Vagina (tissue), 2 donors: Measurements from ENCODE around the gene OTULIN. TPM values are rescaled to one million over a fixed set of nuclear protein-coding genes. Genes with fewer than 3 reads are reported as not detected.

ENCODE experiments used
- DNase-seq, 2 donors: peaks; one replicate each; pipeline ENCODE4 v3.0.0-alpha.2; 2017; ENCODE audit errors: extremely low spot score in 2 of 2
- H3K27ac ChIP-seq: fragments of 200-600 bp; sonication (generic); one replicate; pipeline ENCODE4 v1.5.1; 2019
- H3K27me3 ChIP-seq: fragments of 200-600 bp; sonication (generic); one replicate; pipeline ENCODE4 v1.5.1; 2019
- H3K36me3 ChIP-seq, 2 donors: fragments of 200-600 bp; sonication (generic); one replicate each; pipeline ENCODE4 v1.5.1; 2017 to 2019
- H3K4me1 ChIP-seq: fragments of 200-600 bp; sonication (generic); one replicate; pipeline ENCODE4 v1.5.1; 2019
- H3K4me3 ChIP-seq, 2 donors: fragments of 200-600 bp; sonication (generic); 1 replicate in 1 of 2; 2 replicates in 1 of 2; pipeline ENCODE4 v1.5.1; 2016 to 2019
- H3K9me3 ChIP-seq: fragments of 200-600 bp; sonication (generic); one replicate; pipeline ENCODE4 v1.5.1; 2019
- POLR2A ChIP-seq, 2 donors: fragments of 450-650 bp; IDR thresholded peaks; one replicate each; pipeline ENCODE4 v1.6.1; 2017; ENCODE audit warnings: antibody characterized with exemption in 2 of 2, mild to moderate bottlenecking in 2 of 2, moderate library complexity in 2 of 2
- POLR2AphosphoS5 ChIP-seq, 2 donors: sonication (generic); formaldehyde crosslinking; IDR thresholded peaks; one replicate each; pipeline ENCODE4 v1.9.0; 2017; ENCODE audit warnings: antibody characterized with exemption in 2 of 2, mild to moderate bottlenecking in 2 of 2, low read depth in 1 of 2; ENCODE audit not compliant: insufficient read depth in 1 of 2
- intact Hi-C: fragments of 100-400 bp; cut with DNase I; formaldehyde crosslinking; loops from one replicate; pipeline ENCODE4 v1.15.1; 2023
- total RNA-seq: library from RNA; depleted of rRNA; stranded (reverse); fragments of >200 nt; gene quantifications from one replicate; pipeline ENCODE4 v1.2.3, GENCODE V29; 2016
- TF ChIP-seq, protein P1 (sequence below), 3 experiments: fragments of 450-650 bp in 2 of 3; fragments of 200-600 bp in 1 of 3; sonication (generic) in 1 of 3; IDR thresholded peaks; one replicate each; pipeline ENCODE4 v1.5.1; 2017 to 2019; ENCODE audit warnings: antibody characterized with exemption in 3 of 3, mild to moderate bottlenecking in 2 of 3, moderate library complexity in 2 of 3

The OTULIN gene
- total RNA-seq, 1 donor from 2014 or later, result 34.1 TPM

GRCh38 chr5:14683906-14684455, 19.5 kb downstream of the OTULIN start:
- peaks cover 21% of the 10 kb centered on the region for H3K4me1 ChIP-seq
- intact Hi-C loops, result no loop called here
- TF ChIP-seq POLR2A (IDR thresholded peaks at IDR 0.05), result no peak
- no peak for TF ChIP-seq POLR2AphosphoS5 (IDR thresholded peaks at IDR 0.05; ENCODE audit: insufficient read depth in 1 of 2, low read depth in 1 of 2)
- TF ChIP-seq, protein P1, sequence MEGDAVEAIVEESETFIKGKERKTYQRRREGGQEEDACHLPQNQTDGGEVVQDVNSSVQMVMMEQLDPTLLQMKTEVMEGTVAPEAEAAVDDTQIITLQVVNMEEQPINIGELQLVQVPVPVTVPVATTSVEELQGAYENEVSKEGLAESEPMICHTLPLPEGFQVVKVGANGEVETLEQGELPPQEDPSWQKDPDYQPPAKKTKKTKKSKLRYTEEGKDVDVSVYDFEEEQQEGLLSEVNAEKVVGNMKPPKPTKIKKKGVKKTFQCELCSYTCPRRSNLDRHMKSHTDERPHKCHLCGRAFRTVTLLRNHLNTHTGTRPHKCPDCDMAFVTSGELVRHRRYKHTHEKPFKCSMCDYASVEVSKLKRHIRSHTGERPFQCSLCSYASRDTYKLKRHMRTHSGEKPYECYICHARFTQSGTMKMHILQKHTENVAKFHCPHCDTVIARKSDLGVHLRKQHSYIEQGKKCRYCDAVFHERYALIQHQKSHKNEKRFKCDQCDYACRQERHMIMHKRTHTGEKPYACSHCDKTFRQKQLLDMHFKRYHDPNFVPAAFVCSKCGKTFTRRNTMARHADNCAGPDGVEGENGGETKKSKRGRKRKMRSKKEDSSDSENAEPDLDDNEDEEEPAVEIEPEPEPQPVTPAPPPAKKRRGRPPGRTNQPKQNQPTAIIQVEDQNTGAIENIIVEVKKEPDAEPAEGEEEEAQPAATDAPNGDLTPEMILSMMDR (IDR thresholded peaks at IDR 0.05), result no peak
- no peak overlapping the region for H3K27ac ChIP-seq
- H3K9me3 ChIP-seq, result no peaks in the 10 kb centered on the region
- H3K36me3 ChIP-seq, result peaks cover 0 to 46% of the 10 kb centered on the region in 2 donors
- no peaks in the 10 kb centered on the region for H3K27me3 ChIP-seq
- no peak overlapping the region for H3K4me3 ChIP-seq
- DNase-seq, result no peak

GRCh38 chr5:14684757-14685156, 20.2 kb downstream of the OTULIN start:
- H3K4me3 ChIP-seq, result no peak overlapping the region
- H3K27me3 ChIP-seq, result no peaks in the 10 kb centered on the region
- intact Hi-C loops, result no loop called here
- DNase-seq, result no peak
- peaks cover 0 to 53% of the 10 kb centered on the region in 2 donors for H3K36me3 ChIP-seq
- no peaks in the 10 kb centered on the region for H3K9me3 ChIP-seq
- no peak overlapping the region for H3K27ac ChIP-seq
- TF ChIP-seq POLR2AphosphoS5 (IDR thresholded peaks at IDR 0.05; ENCODE audit: insufficient read depth in 1 of 2, low read depth in 1 of 2) (no peak), POLR2A (IDR thresholded peaks at IDR 0.05) (no peak)
- TF ChIP-seq, protein P1 (IDR thresholded peaks at IDR 0.05), result no peak
- H3K4me1 ChIP-seq, result peaks cover 21% of the 10 kb centered on the region

GRCh38 chr5:14685757-14686156, 21.2 kb downstream of the OTULIN start:
- Histone ChIP-seq H3K4me1 (peaks cover 21% of the 10 kb centered on the region), H3K27ac (no peak overlapping the region), H3K27me3 (no peaks in the 10 kb centered on the region), H3K4me3 (no peak overlapping the region), H3K9me3 (no peaks in the 10 kb centered on the region), H3K36me3 (peaks cover 0 to 59% of the 10 kb centered on the region in 2 donors)
- intact Hi-C loops, result no loop called here
- DNase-seq, result no peak
- no peak for TF ChIP-seq POLR2AphosphoS5 (IDR thresholded peaks at IDR 0.05; ENCODE audit: insufficient read depth in 1 of 2, low read depth in 1 of 2)
- TF ChIP-seq, protein P1 (IDR thresholded peaks at IDR 0.05), result peak in 2 of 3 experiments; percentile 39 to 68

DNA sequence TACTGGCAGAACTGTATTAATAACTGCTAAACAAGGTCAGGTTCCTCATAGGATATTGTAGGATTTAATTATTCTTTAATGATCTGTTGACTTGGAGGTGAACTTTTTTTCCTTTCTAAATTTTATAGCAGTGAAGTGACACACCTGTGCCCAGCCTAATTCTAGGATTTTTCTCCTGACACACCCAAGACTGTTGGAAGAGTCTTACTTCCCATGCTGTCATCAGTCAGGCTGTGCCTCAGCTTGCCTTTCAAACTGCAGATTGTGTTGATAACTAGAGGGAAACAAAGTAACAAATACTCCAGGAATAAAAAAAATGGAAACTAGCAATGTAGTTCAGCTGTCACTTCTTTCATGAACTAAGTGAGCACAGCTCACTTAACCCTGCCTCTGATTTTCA, 22.0 kb downstream of the OTULIN start:
- no peaks in the 10 kb centered on the region for H3K9me3 ChIP-seq
- DNase-seq, result no peak
- intact Hi-C loops, result no loop called here
- no peak overlapping the region for H3K27ac ChIP-seq
- H3K4me1 ChIP-seq, result peaks cover 21% of the 10 kb centered on the region
- no peak overlapping the region for H3K4me3 ChIP-seq
- no peaks in the 10 kb centered on the region for H3K27me3 ChIP-seq
- TF ChIP-seq POLR2AphosphoS5 (IDR thresholded peaks at IDR 0.05; ENCODE audit: insufficient read depth in 1 of 2, low read depth in 1 of 2) (peak in 1 of 2 donors; percentile 66), POLR2A (IDR thresholded peaks at IDR 0.05) (no peak)
- TF ChIP-seq, protein P1 (IDR thresholded peaks at IDR 0.05), result no peak
- H3K36me3 ChIP-seq, result peaks cover 0 to 59% of the 10 kb centered on the region in 2 donors

DNA sequence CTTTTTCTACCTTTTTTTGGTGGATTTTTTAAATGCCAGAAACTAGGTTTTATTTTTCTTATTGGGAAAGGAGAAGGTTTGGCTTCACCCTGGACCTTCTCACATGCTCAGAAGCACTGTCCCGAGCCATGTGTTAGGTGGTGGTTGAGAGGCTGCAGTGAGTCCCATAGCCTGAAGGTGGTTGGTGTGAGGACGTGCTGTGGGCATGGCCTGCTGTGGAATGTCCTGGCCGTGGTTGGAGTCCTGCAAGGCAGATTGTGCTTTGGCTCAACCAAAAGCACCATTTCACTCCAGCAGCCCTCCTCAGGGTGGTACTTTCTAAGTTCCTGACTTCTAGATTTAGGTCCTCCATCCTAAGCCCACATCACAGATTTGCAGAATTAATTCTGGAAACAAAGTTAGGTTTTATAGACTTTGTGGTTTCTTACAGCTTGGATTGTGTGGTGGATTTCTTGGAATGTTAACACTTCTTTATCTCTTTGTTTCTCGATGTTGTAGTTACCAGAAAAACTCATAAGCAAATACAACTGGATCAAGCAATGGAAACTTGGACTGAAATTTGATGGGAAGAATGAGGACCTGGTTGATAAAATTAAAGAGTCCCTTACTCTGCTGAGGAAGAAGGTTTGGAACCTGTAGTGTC, 22.6 kb downstream of the OTULIN start:
- H3K27me3 ChIP-seq, result no peaks in the 10 kb centered on the region
- H3K27ac ChIP-seq, result no peak overlapping the region
- intact Hi-C loops, result no loop called here
- no peak for TF ChIP-seq POLR2A (IDR thresholded peaks at IDR 0.05)
- no peak for TF ChIP-seq POLR2AphosphoS5 (IDR thresholded peaks at IDR 0.05; ENCODE audit: insufficient read depth in 1 of 2, low read depth in 1 of 2)
- TF ChIP-seq, protein P1 (IDR thresholded peaks at IDR 0.05), result no peak
- peaks cover 0 to 56% of the 10 kb centered on the region in 2 donors for H3K36me3 ChIP-seq
- H3K4me3 ChIP-seq, result no peak overlapping the region
- H3K4me1 ChIP-seq, result peaks cover 21% of the 10 kb centered on the region
- DNase-seq, result no peak
- H3K9me3 ChIP-seq, result no peaks in the 10 kb centered on the region
